KMS-11 (cell line): Measurements from ENCODE around the gene ZNF580.

Source experiments
- H2AFZ ChIP-seq: fragments of 200-600 bp; sonication (generic); 2 replicates; pipeline ENCODE4 v1.6.1; 2016; ENCODE audit warnings: antibody characterized with exemption, mixed run types, low read depth
- H3K27ac ChIP-seq: fragments of 200-600 bp; sonication (generic); 2 replicates; pipeline ENCODE4 v1.6.1; 2016; ENCODE audit warnings: mild to moderate bottlenecking, mixed run types
- H3K27me3 ChIP-seq: fragments of 200-600 bp; sonication (generic); 2 replicates; pipeline ENCODE4 v1.6.1; 2017; ENCODE audit warnings: mild to moderate bottlenecking, low read depth, mixed run types, moderate library complexity; ENCODE audit not compliant: insufficient read depth
- H3K36me3 ChIP-seq: fragments of 200-600 bp; sonication (generic); 2 replicates; pipeline ENCODE4 v1.6.1; 2017; ENCODE audit warnings: mild to moderate bottlenecking, mixed run types; ENCODE audit not compliant: insufficient read depth
- H3K4me1 ChIP-seq: fragments of 200-600 bp; sonication (generic); 2 replicates; pipeline ENCODE4 v1.6.1; 2016; ENCODE audit warnings: mild to moderate bottlenecking, low read depth, mixed run types; ENCODE audit not compliant: poor library complexity, severe bottlenecking
- H3K4me2 ChIP-seq: fragments of 200-600 bp; sonication (generic); 2 replicates; pipeline ENCODE4 v1.7.0; 2016; ENCODE audit warnings: mild to moderate bottlenecking, mixed run types
- H3K4me3 ChIP-seq: fragments of 200-600 bp; sonication (generic); IDR thresholded peaks from 2 replicates; pipeline ENCODE4 v1.6.1; 2017; ENCODE audit warnings: low read depth, low read length, mixed read lengths; ENCODE audit not compliant: insufficient read depth
- H3K79me2 ChIP-seq: fragments of 200-600 bp; sonication (generic); 2 replicates; pipeline ENCODE4 v1.6.1; 2016; ENCODE audit warnings: low read depth, mixed run types; ENCODE audit not compliant: insufficient read depth
- H3K9ac ChIP-seq: fragments of 200-600 bp; sonication (generic); 2 replicates; pipeline ENCODE4 v1.6.1; 2016; ENCODE audit warnings: mild to moderate bottlenecking, mixed run types
- H4K20me1 ChIP-seq: fragments of 200-600 bp; sonication (generic); 2 replicates; pipeline ENCODE4 v1.6.1; 2016; ENCODE audit warnings: mild to moderate bottlenecking, mixed run types; ENCODE audit not compliant: insufficient read depth
- CTCF ChIP-seq: fragments of 200-600 bp; sonication (generic); conservative IDR thresholded peaks from 2 replicates; pipeline ENCODE4 v1.6.1; 2017; ENCODE audit warnings: low read depth, mild to moderate bottlenecking, antibody characterized with exemption, low read length, moderate library complexity, mixed read lengths

ZNF580 gene

GRCh38 chr19:55617426-55617825 lies 23.4 kb upstream of the ZNF580 start:
- Histone ChIP-seq H3K27me3 (no peaks in the 10 kb centered on the region), H3K27ac (no peak overlapping the region), H3K9ac (no peak overlapping the region), H3K4me2 (no peak overlapping the region), H2AFZ (no peak overlapping the region), H3K4me3 (no peak overlapping the region), H4K20me1 (no peaks in the 10 kb centered on the region), H3K4me1 (peaks cover 2% of the 10 kb centered on the region), H3K79me2 (no peaks in the 10 kb centered on the region), H3K36me3 (no peaks in the 10 kb centered on the region)
- no peak for TF ChIP-seq CTCF

- no peak for TF ChIP-seq CTCF
- Histone ChIP-seq H3K4me1 (peaks cover 3% of the 10 kb centered on the region), H3K36me3 (no peaks in the 10 kb centered on the region), H4K20me1 (no peaks in the 10 kb centered on the region), H3K4me3 (no peak overlapping the region), H3K4me2 (no peak overlapping the region), H3K79me2 (no peaks in the 10 kb centered on the region), H2AFZ (no peak overlapping the region), H3K9ac (no peak overlapping the region), H3K27me3 (no peaks in the 10 kb centered on the region), H3K27ac (no peak overlapping the region)
These were observed 22.4 kb upstream of the ZNF580 start for GRCh38 chr19:55618426-55618825.

- H3K27ac ChIP-seq = no peak overlapping the region
- no peaks in the 10 kb centered on the region for H3K36me3 ChIP-seq
- no peaks in the 10 kb centered on the region for H3K79me2 ChIP-seq
- no peak overlapping the region for H2AFZ ChIP-seq
- H3K4me2 ChIP-seq = no peak overlapping the region
- H3K4me3 ChIP-seq = no peak overlapping the region
- no peak overlapping the region for H3K9ac ChIP-seq
- H4K20me1 ChIP-seq = no peaks in the 10 kb centered on the region
- no peaks in the 10 kb centered on the region for H3K27me3 ChIP-seq
- H3K4me1 ChIP-seq = peaks cover 8% of the 10 kb centered on the region
- no peak for TF ChIP-seq CTCF
These were observed 21.5 kb upstream of the ZNF580 start for GRCh38 chr19:55619286-55619685.

GRCh38 chr19:55620410-55621204 lies 20.2 kb upstream of the ZNF580 start:
- Histone ChIP-seq H3K27ac (no peak overlapping the region), H3K9ac (no peak overlapping the region), H3K27me3 (no peaks in the 10 kb centered on the region), H2AFZ (no peak overlapping the region), H3K36me3 (no peaks in the 10 kb centered on the region), H3K4me3 (no peak overlapping the region), H3K79me2 (no peaks in the 10 kb centered on the region), H3K4me1 (peaks cover 15% of the 10 kb centered on the region), H4K20me1 (no peaks in the 10 kb centered on the region), H3K4me2 (no peak overlapping the region)
- TF ChIP-seq CTCF = no peak
